GM19193 (cell line): ENCODE data around the gene RAD54L.

Experiments
- POLR2A ChIP-seq: IDR thresholded peaks from 4 replicates; pipeline ENCODE4 v1.6.1; 2011; ENCODE audit not compliant: insufficient read depth, insufficient read length; ENCODE audit errors: extremely low read depth

The RAD54L gene

DNA sequence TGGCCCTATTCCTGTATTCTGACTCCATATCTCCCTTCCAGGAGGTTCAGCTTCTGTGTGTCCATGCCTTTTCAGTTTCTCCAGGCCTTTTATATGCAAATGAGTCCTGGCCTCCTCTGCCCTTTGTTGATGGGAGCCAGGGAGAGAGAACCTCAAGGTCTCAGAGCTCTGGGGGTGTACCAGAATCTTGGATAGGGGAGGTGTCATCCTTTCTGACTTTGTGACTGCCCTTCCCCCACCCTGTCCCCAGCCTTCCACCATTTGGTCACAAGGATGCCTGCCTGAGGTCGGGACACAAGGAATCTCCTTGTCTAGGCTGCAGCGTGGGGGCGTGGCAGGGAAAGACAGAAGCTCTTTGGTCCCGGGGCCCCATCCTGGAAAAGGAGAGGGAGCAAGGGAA lies 25.8 kb upstream of the RAD54L start:
- no peak for TF ChIP-seq POLR2A

DNA sequence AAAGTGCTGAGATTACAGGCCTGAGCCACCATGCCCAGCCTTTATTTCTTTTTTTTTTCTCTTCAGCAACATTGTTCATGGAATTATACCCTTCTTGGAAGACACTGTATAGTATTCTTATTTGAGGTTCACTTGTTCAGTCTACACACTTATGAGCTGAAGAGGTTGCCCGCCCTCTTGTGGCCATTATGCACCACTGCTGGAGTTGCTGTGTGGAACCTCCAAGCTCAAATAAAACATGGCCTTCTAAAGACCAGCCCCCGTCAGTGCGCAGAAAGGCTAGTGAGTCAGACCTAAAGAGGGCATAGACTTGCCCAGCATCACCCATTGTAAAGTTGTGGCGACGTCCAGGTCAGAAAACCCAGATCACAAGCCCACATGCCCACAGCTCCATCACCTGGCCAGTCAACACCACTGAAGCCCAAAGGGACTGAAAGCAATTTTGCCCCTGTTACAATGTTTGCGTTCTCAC lies 24.1 kb upstream of the RAD54L start:
- TF ChIP-seq POLR2A, result no peak

DNA sequence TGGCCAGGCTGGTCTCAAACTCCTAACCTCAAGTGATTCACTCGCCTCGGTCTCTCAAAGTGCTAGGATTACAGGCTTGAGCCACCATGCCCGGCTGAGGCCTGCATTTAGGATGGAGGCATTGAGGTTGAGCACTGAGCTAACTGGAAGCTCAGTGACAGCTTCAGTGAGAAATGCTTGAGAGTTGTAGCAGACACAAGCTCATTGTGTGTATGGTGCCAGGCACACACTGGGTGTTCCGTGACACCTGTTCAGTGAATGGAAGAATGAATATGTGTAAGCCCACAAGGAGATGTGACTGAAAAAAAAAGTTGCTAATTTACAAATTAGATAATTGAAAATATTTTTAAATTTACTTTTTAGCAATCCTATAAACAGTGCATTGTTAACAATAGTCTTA lies 22.6 kb upstream of the RAD54L start:
- TF ChIP-seq POLR2A, result no peak

DNA sequence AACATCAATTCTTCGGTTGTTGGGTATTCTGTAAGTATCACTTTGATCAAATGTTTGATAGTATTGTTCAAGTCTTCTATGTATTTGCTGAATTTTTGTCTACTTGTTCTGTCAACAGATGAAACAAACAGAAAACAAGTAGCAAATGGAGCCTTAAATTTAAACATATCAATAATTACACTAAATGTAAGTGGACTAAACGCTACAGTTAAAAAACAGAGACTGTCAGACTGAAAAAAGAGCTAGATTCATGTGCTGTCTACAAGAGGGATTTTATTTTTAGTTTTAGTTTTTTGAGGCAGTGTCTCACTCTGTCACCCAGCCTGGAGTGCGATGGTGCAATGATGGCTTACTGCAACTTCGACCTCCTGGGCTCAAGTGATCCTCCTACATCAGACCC lies 10.7 kb upstream of the RAD54L start:
- no peak for TF ChIP-seq POLR2A

DNA sequence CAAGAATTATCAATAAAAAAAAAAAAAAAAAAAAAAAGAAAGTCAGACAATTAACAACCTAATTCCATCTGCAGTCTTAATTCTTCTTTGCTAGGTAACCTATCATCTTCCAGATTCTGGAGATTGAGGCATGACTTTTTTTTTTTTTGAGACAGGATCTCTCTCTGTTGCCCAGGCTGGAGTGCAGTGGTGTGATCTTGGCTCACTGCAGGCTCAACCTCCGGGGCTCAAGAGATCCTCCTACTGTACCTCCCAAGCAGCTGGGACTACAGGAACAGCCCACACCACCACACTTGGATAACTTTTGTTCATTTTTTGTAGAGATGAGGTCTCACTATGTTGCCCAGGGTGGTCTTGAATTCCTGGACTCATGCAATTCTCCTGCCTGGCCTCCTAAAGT lies 4.6 kb upstream of the RAD54L start:
- TF ChIP-seq POLR2A, result no peak

DNA sequence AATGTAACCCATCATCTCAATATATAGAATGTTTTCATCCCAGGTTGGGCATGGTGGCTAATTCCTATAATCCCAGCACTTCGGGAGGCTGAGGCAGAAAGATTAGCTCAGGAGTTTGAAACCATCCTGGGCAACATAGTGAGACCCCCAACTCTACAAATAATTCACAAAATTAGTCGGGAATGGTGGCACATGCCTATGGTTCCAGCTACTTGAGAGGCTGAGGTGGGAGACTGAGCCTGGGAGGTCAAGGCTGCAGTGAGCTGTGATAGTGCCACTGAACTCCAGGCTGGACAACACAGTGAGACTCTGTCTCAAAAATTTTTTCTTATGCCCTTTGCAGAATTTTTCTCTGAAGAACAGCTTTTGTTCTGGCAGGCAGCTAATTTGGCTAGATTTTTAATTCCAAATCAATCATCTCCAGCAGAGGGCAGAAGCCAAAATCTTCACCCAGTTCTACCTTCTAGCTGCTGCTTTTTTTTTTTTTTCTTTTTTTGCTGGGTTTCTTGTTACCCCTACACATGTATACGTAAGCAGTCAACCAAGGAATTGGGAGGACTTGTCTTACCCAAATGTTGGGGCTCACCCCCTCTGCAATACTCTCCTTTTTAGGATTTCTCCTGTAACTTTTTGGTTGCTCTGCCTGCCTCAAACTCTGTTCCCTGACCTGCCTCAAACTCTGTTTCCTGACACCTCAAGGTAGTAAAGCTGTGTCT lies 2.7 kb upstream of the RAD54L start:
- TF ChIP-seq POLR2A, result no peak

DNA sequence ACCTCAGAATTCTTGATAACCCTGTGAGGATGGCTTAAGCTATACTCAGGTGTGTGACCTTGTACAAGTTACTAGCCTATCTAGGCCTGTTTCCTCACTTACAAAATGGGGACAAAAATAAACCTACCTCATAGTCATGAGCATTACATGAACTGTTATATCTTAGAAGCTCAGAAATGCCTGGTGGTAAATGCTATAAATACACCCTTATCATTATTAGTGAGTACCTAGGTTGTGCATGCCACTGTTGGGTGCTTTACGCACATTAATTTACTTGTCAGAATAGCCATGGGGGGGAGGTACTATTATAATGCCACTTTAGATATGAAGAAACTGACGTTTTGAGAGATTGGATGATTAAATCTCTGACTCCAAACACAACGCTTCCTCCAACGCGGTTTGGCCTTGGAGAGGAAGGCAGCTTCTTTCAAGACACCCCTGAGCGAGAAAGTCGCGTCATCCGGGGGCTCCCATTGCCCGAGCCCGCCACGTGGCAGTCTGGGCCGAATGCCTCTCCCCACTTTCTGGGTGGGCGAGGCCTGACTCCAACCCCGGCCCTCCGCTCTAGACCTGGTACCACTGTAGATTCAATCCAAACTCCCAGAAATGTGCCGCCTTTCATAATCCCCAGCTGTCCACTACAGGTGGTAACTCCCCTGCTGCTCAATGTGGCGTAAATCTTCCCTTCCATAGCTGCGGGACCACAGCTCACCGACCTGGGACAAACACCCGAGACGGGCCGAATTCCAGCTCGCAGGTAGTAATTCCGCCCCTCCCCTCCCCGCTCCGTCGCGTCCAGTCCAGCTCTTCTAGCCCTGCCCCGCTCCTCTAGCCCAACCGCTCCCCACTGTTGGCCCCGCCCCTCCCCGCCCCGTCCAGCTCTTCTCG lies 771 bp upstream of the RAD54L start:
- TF ChIP-seq POLR2A, result no peak

DNA sequence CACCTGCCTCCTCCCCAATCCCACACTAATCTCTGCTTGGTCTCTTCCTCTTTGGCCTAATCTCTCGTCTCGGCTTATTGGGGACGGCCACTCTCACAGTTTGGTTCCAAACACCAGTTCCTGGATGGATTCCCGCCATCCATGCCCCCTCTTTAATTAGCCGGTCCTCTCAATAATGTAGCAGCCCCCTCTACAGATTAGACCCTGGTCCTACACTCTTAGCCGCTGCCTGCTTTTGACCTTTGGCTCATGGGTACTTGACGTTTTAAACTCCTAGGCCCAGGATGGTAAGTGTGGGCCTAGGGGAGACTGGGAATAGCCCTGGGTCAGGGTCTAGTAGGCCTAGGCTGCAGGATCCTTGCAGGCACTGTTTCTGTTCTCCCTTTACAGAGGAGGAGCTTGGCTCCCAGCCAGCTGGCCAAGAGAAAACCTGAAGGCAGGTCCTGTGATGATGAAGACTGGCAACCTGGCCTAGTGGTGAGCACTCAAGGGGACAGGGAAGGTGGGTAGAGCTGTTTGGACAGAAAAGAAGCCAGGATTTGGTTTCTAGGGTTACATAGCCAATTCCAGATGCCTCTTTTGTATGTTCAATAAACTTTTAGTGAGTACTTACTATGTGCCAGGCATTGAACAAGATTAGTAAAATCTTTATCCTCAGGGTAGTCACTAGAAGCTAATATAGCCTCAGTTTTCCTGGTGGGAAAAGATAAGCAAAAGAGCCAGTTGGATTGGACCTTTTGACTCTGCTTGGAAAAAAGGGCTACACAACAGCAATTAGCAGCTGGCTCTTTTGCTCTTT lies 758 bp downstream of the RAD54L start:
- peak; percentile 23 for TF ChIP-seq POLR2A

DNA sequence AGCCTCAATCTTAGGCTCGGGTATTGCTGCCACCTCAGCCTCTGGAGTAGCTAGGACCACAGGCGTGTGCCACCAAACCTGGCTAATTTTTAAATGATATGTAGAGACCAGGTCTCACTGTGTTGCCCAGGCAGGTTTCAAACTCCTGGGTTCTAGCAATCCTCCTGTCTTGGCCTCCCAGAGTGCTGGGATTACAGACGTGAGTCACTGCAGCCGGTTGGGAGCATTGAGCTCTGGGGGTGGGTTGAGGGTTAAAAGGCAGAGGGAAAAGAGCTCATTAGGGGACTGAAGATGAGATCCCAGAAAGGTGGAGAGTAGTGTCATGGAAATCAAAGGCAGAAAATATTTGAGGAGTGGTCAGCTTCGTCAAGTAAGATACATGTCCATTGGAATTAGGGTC lies 7.1 kb downstream of the RAD54L start:
- no peak for TF ChIP-seq POLR2A

DNA sequence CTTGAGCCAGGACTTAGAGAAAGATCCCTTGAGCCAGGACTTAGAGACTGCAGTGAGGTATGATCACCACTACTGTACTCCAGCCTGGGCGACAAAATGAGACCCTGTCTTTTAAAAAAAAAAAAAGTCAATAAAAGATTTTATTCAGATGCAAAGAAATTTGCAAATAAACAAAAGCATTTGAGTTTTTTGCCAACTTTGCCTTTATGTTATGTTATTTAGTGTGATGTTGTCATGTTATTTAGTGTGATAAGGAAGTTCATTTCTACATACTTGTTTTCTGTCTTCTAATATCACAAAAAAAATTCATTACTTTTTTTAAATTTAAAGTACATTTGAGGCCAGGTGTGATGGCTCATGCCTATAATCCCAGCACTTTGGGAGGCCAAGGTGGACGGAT lies 9.0 kb downstream of the RAD54L start:
- TF ChIP-seq POLR2A, result no peak

DNA sequence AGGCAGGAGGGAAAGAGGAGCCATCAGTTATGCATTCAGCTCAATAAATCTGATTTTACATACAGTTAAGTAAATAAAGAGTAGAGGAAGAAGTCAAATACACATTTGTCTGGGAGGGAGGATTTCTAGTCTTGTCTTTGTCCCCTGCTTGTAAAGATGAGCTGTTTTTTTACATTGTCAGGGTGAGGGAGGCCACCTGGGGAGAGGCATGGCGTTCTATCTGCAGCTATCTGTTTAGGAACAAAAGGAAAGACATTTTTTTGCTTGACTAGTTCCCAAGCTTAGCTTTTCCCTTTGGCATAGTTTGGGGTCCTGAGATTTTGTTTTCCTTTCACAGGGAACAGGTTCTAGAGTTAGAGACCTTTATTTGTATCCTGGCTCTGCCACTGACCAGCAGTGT lies 14.9 kb downstream of the RAD54L start:
- no peak for TF ChIP-seq POLR2A

DNA sequence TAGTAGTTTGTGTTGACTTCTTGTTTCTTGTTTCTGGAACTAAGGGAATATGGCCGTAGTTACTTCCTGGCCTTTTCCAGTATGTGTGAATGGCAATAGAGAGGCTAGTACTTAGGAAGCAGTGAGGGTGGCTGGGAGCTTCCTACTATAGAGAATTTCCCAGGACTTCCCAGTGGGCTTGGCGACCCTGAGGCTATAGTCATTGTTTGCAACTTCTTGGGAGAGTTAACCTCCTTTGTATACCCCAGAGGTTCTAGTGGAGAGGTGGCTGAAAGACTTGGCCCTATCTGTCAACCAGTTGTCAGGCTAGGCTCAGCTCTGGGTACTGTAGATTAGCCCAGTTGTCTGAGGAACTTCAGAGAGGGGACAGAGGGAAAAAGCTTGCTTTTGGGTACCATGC lies 15.6 kb downstream of the RAD54L start:
- no peak for TF ChIP-seq POLR2A

DNA sequence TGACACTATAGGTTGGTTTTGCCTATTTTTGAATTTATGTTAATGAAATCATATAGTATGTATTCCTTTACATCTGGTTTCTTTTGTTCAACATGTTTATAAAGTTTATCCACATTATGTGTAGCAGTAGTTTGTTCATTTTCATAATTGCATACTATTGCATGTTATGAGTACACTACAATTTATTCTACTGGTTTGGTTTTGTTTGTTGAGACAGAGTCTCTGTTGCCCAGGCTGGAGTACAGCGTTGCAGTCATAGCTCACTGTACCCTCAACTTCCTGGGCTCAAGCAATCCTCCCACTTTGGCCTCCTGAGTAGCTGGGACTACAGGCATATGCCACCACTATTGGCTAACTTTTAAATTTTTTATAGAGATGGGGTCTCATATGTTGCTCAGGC lies 21.0 kb downstream of the RAD54L start:
- TF ChIP-seq POLR2A, result no peak

DNA sequence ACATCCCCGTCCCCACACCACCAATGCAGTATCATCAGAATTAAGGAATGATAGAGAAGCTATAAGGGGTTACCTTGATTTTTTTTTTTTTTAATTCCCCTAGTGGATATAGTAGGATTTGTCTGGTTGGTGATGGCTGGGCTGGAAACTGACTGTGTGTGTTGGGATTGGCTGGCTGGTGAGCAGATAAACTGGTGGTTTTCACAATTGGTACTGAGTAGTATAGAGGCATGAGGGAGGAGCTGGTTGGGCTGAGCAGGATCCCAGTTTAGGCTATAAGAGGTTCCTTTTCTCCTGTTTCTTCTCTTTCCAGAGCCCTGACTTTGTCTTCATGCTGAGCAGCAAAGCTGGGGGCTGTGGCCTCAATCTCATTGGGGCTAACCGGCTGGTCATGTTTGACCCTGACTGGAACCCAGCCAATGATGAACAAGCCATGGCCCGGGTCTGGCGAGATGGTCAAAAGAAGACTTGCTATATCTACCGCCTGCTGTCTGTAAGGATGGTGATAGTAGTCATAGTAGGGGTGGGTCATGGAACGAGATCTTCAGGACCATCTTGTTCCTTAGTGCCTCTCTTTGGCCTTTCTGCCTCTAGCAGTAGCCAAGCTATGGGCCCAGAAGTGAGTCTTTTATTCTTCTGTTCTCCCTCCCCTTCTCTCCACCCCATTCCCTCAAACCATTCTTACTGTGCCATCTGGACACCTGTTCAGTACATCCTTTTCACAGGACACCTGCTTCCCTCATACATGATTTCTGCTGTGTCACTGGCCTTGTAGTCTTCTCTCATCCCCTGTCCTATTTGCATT lies 26.9 kb downstream of the RAD54L start:
- TF ChIP-seq POLR2A, result peak; percentile 39

DNA sequence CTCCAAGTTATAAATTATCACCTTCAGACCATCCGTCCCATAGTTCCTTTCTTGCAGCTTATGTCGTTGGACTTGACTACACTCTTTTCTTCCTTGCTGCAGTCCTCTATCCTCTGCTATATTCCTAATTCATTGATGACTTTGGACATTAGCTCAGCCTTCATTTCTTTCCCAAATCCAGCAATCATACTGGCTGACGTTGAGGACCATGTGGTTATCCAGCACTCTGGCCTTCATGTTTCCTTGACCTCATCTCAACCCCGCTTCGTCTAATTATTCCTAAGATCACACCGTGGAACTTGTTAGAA lies 27.4 kb downstream of the RAD54L start:
- TF ChIP-seq POLR2A, result no peak
